HG02970 (cell line): ENCODE measurements around the gene MFAP2.
"Not testable (repeated sequence)": the region's sequence is repeated elsewhere in the genome, so short reads cannot be mapped to it uniquely, and the experiment has no call there.

Experiments
- ATAC-seq: cut with Tn5 transposase; IDR thresholded peaks from one replicate; pipeline ENCODE4 v1.9.1; 2021; ENCODE audit warnings: mild to moderate bottlenecking, moderate library complexity, moderate number of reproducible peaks; ENCODE audit not compliant: unreplicated experiment, low FRiP score

Gene MFAP2

GRCh38 chr1:16933945-16934344 lies 46.5 kb downstream of the MFAP2 start:
- ATAC-seq, result not testable (repeated sequence)

GRCh38 chr1:16931206-16931934 lies 49.0 kb downstream of the MFAP2 start:
- not testable (repeated sequence) for ATAC-seq

GRCh38 chr1:16929146-16930041 lies 51.0 kb downstream of the MFAP2 start:
- ATAC-seq, result not testable (repeated sequence)

- ATAC-seq, result no peak
Measured at GRCh38 chr1:16927711-16928485, 52.5 kb downstream of the MFAP2 start.

GRCh38 chr1:16927256-16927655 lies 53.2 kb downstream of the MFAP2 start:
- ATAC-seq, result no peak

- no peak for ATAC-seq
Measured at GRCh38 chr1:16926491-16927073, 53.8 kb downstream of the MFAP2 start.

- ATAC-seq, result no peak
Measured at GRCh38 chr1:16925635-16926490, 54.6 kb downstream of the MFAP2 start.

GRCh38 chr1:16924919-16925477 lies 55.4 kb downstream of the MFAP2 start:
- ATAC-seq, result no peak
